Adipocyte (in vitro differentiated cells): ENCODE data around the gene PHF21A.

Source experiments
- DNase-seq: peaks from one replicate; pipeline ENCODE4 v3.0.0-alpha.2; 2015; ENCODE audit warnings: low read depth
- H3K27me3 ChIP-seq: replicated peaks from 2 replicates; pipeline ENCODE4 v1.7.0; 2013; ENCODE audit warnings: mild to moderate bottlenecking, low read length, moderate library complexity; ENCODE audit not compliant: control insufficient read depth, insufficient read depth
- H3K36me3 ChIP-seq: 2 replicates; pipeline ENCODE4 v1.7.0; 2013; ENCODE audit warnings: low read length, mild to moderate bottlenecking, moderate library complexity; ENCODE audit not compliant: control insufficient read depth, insufficient read depth, severe bottlenecking
- H3K4me1 ChIP-seq: 2 replicates; pipeline ENCODE4 v1.7.0; 2013; ENCODE audit warnings: mild to moderate bottlenecking, low read length, moderate library complexity; ENCODE audit not compliant: control insufficient read depth, insufficient read depth
- H3K4me3 ChIP-seq: 2 replicates; pipeline ENCODE4 v1.7.0; 2013; ENCODE audit warnings: mild to moderate bottlenecking, low read length, moderate library complexity
- H3K9ac ChIP-seq: 2 replicates; pipeline ENCODE4 v1.7.0; 2013; ENCODE audit warnings: mild to moderate bottlenecking, low read length, moderate library complexity
- H3K9me3 ChIP-seq: 2 replicates; pipeline ENCODE4 v1.7.0; 2013; ENCODE audit warnings: mild to moderate bottlenecking, low read length, moderate library complexity; ENCODE audit not compliant: control insufficient read depth

Gene PHF21A

DNA sequence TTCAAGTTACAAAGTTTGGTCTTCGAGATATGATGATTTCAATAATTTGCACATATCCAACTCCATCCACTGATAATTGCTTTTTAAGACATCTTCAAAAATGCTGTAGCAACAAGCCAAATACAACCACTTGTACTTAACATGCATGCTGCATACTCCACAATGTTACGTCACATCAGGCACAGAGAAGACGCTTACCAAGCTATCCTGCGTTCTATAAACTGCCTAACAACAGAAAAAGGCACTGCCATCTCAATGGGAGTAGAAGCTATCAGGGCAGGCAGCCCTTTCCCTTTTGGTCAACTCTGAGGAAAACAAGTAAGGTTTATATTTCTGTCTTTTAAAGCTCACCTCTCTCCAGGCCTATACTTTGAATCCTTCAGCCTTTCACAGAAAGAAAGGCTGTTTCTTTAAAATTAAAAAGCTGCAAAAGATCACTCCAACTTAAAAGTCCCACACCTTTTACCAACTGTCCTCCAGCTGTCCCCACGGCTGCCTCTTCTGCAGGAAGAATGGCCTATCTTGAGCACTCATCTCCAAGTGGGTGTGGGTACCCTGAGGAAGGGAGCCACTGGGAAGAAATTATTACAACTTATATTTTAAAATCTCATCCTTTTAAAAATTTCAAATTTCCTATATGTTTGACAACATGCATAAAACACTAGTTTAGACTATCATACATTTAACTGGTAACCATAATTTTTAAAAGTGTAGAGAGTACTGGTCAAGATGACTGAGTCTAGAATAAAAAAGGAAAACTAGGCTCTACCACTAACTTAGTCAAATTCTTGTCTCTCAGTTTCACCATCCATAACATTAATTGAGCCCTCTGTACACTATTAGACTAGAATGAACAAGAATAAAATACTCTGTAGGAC is 14.5 kb downstream of the PHF21A start:
- Histone ChIP-seq H3K9me3 (no peaks in the 10 kb centered on the region), H3K4me3 (no peak overlapping the region), H3K4me1 (peaks cover 26% of the 10 kb centered on the region), H3K27me3 (no peaks in the 10 kb centered on the region), H3K9ac (no peak overlapping the region), H3K36me3 (no peaks in the 10 kb centered on the region)
- no peak for DNase-seq

DNA sequence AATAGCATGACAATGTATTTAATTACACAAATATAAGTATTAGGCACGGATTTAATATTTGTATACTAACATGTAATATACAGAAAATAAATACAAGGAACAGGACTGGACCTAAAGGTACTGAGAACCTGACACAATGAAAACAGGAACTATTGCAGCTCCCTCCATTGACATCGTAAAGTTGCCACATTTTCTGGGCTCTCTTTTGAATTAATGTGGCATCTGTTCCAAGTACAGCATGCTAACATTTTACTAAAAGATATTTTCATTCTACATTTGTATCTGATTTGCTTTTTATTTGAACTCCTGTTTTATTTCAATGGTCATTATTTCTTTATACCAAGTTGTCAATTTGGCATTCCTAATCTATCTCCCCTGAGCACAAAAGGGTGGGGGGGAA is 15.3 kb downstream of the PHF21A start:
- Histone ChIP-seq H3K27me3 (no peaks in the 10 kb centered on the region), H3K36me3 (no peaks in the 10 kb centered on the region), H3K9me3 (no peaks in the 10 kb centered on the region), H3K4me3 (no peak overlapping the region), H3K4me1 (peaks cover 26% of the 10 kb centered on the region), H3K9ac (no peak overlapping the region)
- no peak for DNase-seq

DNA sequence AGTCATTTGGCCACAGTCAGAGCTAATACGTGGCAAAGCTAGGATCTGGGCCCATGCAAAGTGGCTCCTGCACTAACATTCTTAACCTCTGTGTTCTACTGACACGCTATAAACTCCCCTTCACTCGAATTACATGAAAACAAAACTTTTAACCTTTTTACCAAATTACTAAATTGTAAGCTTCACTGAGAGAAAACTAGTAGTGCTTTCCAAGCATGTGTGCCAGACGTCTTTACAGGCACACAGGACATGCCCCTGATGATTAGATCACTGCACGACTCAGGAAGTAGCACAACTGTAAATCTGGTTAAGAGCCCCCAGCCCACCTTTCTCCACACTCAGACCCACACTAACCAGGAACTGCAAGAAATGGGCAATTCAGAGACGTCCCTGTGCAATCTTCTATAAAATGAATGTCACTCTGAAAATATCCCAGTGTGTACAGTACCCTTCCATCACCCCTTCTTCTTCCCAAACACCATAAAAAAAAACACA is 16.1 kb downstream of the PHF21A start:
- H3K4me3 ChIP-seq: no peak overlapping the region
- H3K36me3 ChIP-seq: no peaks in the 10 kb centered on the region
- H3K27me3 ChIP-seq: no peaks in the 10 kb centered on the region
- H3K9ac ChIP-seq: no peak overlapping the region
- peaks cover 33% of the 10 kb centered on the region for H3K4me1 ChIP-seq
- no peak for DNase-seq
- H3K9me3 ChIP-seq: no peaks in the 10 kb centered on the region

DNA sequence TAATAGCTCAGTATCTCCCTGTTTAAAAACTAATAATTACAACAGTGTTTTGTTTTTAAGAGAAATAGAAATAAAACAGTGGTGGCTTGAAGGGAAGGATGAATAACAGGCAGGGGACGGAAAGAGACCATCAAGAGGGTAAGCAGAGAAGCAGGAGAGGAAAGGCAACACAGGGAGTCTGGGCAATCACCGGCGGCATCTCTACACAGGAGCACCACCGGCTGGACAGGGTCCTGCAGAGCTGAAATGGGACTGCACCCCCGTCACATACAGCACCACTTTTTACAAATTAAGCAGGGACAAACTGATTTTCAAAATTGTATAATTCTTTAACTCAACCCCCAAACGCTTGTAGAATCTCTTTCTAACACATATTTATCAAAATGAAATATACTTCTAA is 18.4 kb downstream of the PHF21A start:
- H3K9ac ChIP-seq: no peak overlapping the region
- no peaks in the 10 kb centered on the region for H3K9me3 ChIP-seq
- DNase-seq: no peak

DNA sequence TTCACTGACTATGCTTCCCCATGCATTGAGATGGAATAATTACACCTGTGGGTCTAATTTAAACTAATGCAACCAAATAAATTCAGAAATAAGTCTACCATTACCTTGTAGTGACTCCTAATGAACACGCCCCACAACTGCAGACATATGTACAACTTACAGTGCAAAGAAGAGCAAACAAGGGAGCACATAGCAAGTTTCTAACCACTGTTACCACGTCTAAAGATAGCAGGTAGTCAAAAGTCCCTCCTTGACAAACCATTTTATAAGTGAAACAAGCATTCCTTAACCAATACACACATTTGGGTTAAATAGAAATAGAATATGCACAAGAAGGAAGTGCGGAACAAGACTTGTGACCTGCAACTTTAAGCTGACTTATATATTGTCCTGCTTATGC is 20.6 kb downstream of the PHF21A start:
- no peaks in the 10 kb centered on the region for H3K27me3 ChIP-seq
- no peaks in the 10 kb centered on the region for H3K36me3 ChIP-seq
- H3K9me3 ChIP-seq: no peaks in the 10 kb centered on the region
- H3K4me3 ChIP-seq: peak overlapping the region; percentile 72
- H3K4me1 ChIP-seq: peaks cover 41% of the 10 kb centered on the region
- DNase-seq: no peak
- H3K9ac ChIP-seq: peak overlapping the region; percentile 83

More for the DNA sequence above, 18.4 kb downstream of the PHF21A start:
- no peak overlapping the region for H3K4me3 ChIP-seq
- H3K36me3 ChIP-seq: no peaks in the 10 kb centered on the region
- H3K4me1 ChIP-seq: peaks cover 53% of the 10 kb centered on the region
- H3K27me3 ChIP-seq: no peaks in the 10 kb centered on the region

DNA sequence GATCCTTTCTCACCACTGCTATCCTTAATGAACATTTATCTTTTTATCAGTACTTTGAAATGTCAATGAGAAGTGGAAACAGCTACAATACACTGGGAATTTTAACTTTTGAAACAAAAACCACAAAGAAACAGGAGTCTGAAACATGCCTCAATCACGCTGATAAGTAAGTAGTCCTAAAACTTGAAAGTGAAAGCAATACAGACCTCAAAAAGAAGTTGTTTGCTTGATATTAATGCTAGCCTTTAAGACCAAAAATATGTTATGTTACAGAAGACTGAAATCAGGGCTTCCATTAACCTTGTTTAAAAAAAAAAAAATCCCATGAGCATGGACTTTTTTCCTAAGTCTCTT is 21.3 kb downstream of the PHF21A start:
- peak; percentile 44 for DNase-seq
- Histone ChIP-seq H3K9ac (peak overlapping the region; percentile 83), H3K4me1 (peaks cover 34% of the 10 kb centered on the region), H3K9me3 (no peaks in the 10 kb centered on the region), H3K36me3 (no peaks in the 10 kb centered on the region), H3K4me3 (peak overlapping the region; percentile 72), H3K27me3 (no peaks in the 10 kb centered on the region)

DNA sequence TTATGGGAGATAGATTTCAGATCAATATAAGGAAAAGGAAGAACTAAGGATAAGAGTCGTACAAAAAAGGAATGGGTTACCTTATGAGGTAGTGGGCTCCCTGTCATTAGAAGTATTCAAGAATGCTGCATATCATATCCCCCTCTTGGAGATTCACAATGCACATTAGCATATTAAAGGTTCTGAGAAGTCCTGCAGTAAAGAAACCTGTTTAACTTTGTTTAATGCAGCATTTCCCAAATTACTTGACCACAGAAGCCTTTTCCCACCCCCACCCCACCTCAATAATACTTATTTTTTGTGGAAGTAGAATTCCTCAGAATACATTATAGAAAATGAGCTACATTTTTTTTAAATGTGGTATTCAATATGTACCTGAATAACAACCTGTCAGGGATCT is 30.9 kb downstream of the PHF21A start:
- Histone ChIP-seq H3K36me3 (peaks cover 12% of the 10 kb centered on the region), H3K4me1 (peaks cover 4% of the 10 kb centered on the region), H3K27me3 (no peaks in the 10 kb centered on the region), H3K4me3 (no peak overlapping the region), H3K9ac (no peak overlapping the region), H3K9me3 (no peaks in the 10 kb centered on the region)
- no peak for DNase-seq

DNA sequence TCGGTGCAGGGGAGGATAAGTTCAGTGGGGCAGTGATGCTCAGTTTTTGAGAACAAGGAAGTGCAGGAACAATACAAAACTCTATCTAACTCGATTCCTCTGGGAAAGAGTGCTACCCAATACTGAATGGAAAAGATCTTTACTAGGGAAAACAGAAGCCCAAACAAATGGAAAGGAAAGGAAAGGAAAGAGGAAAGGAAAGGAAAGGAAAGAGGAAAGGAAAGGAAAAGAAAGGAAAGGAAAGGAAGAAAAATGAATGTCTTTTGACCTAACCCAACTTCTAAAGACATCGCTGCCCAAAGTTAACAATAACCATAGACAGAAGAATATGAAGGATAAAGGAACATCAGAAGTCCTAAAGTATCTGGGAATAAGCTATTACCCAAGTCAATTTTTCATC is 41.6 kb downstream of the PHF21A start:
- Histone ChIP-seq H3K36me3 (peaks cover 41% of the 10 kb centered on the region), H3K9me3 (no peaks in the 10 kb centered on the region), H3K4me1 (no peaks in the 10 kb centered on the region), H3K9ac (no peak overlapping the region), H3K27me3 (no peaks in the 10 kb centered on the region), H3K4me3 (no peak overlapping the region)
- DNase-seq: no peak

DNA sequence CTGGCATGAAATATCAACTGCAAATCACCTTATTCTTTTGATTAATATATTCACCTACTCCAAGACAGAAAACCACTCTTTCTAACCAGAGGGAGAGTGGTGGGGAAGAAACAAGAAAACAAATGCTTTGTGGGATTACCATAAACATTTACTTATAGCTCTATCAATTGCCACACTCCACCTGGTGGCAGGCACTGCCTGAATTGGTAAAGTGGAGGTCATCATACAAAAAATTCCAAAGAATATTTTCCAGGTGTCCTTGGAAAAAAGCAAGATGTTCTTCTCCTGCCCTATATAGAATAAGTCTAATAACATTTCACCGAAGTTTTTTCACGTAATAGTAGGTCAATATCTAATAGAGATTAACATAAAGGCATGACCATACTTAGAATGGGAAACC is 45.3 kb downstream of the PHF21A start:
- Histone ChIP-seq H3K4me3 (no peak overlapping the region), H3K9me3 (no peaks in the 10 kb centered on the region), H3K36me3 (peaks cover 17% of the 10 kb centered on the region), H3K4me1 (peaks cover 9% of the 10 kb centered on the region), H3K9ac (no peak overlapping the region), H3K27me3 (no peaks in the 10 kb centered on the region)
- DNase-seq: no peak

DNA sequence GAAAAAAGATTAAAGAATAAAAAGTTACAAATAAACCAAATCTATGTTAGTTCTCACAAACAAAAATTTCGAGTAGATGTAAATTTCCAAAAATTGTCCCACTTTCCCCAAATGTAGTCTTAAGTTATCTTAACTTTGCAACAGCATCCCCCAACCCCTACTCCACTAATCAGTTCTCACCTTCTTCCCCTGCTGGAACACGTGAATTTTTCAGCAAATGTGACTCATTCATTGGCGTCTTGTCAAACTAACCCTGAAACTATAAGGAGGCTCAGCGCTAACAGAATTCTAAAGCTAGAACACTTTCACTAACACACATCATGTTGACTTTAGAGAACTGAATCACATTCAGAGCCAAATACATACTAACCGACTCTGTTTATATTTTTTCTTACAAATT is 46.1 kb downstream of the PHF21A start:
- H3K36me3 ChIP-seq: peaks cover 17% of the 10 kb centered on the region
- H3K9ac ChIP-seq: no peak overlapping the region
- no peaks in the 10 kb centered on the region for H3K27me3 ChIP-seq
- peak; percentile 43 for DNase-seq
- H3K4me3 ChIP-seq: no peak overlapping the region
- no peaks in the 10 kb centered on the region for H3K9me3 ChIP-seq
- peaks cover 9% of the 10 kb centered on the region for H3K4me1 ChIP-seq

DNA sequence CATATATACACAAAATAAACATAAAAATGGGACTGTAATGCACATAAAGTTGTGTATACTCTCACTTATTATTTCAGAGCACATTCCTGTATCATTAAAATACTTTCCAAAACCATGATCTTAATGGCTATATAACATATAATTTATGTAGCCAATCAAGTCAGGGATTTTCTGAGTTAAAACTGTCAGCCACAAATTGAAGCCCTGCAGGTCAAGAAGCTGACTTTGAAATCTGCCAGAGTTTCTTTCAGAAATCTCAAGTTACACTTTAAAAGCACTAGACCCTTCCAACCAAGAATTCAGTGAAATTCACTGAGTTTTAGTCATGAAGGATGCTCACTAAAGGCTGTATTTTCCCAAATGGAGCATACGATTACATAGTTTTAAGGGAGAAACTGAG is 47.6 kb downstream of the PHF21A start:
- H3K27me3 ChIP-seq: no peaks in the 10 kb centered on the region
- H3K36me3 ChIP-seq: peaks cover 22% of the 10 kb centered on the region
- H3K4me1 ChIP-seq: peaks cover 9% of the 10 kb centered on the region
- H3K9me3 ChIP-seq: no peaks in the 10 kb centered on the region
- no peak overlapping the region for H3K9ac ChIP-seq
- no peak overlapping the region for H3K4me3 ChIP-seq
- DNase-seq: no peak
